ENCODE data around the gene HRG. TPM values are rescaled to one million over a fixed set of nuclear protein-coding genes. Genes with fewer than 3 reads are reported as not detected.

The HRG gene
- total and polyA plus RNA-seq, 2 donors (not counting 3 experiments of a cell fraction or from before 2014, with no cell fraction given) = not detected

GRCh38 chr3:186671051-186671450 lies 5.2 kb downstream of the HRG start:
- DNase-seq (ENCODE audit: low read depth, low spot score) (no peak), FAIRE-seq (no peak)
- Histone ChIP-seq H3K4me3 (replicated peaks in 1 of 3; ENCODE audit: insufficient read depth in 1 of 3, low read depth in 1 of 3, low read length in 3 of 3) (no peak overlapping the region), H3K27ac (ENCODE audit: insufficient read depth, low read depth, low read length) (no peak overlapping the region), H2AFZ (ENCODE audit: low read depth, low read length) (no peak overlapping the region), H3K9me3 (replicated peaks; ENCODE audit: control insufficient read depth, insufficient read depth, low read length) (no peaks in the 10 kb centered on the region), H3K27me3 (ENCODE audit: control insufficient read depth in 2 of 2, insufficient read depth in 2 of 2, low read length in 2 of 2) (peaks cover 2 to 3% of the 10 kb centered on the region in 2 experiments), H4K20me1 (replicated peaks; ENCODE audit: control insufficient read depth, extremely low read depth, insufficient read depth, low read length) (no peaks in the 10 kb centered on the region), H3K9me1 (replicated peaks; ENCODE audit: control insufficient read depth, extremely low read depth, insufficient read depth, low read length) (no peaks in the 10 kb centered on the region), H3K9ac (replicated peaks; ENCODE audit: extremely low read depth, insufficient read depth, low read length) (no peak overlapping the region), H3K36me3 (ENCODE audit: control insufficient read depth in 2 of 2, extremely low read depth in 1 of 2, insufficient read depth in 2 of 2, low read length in 2 of 2) (no peaks in the 10 kb centered on the region), H3K4me2 (ENCODE audit: insufficient read depth, low read length) (no peak overlapping the region), H3K4me1 (ENCODE audit: control insufficient read depth, extremely low read depth, insufficient read depth, low read length) (no peaks in the 10 kb centered on the region), H3K79me2 (ENCODE audit: control insufficient read depth, insufficient read depth, low read length) (no peaks in the 10 kb centered on the region)
- ChIA-PET POLR2A (no interaction called here), CTCF (interaction anchor here (1.3 kb wide), 1 partner anchor 16 kb away, joined by 5 read pairs; no protein-coding TSS in a partner anchor)
- dilution Hi-C loops (cut with MboI; ENCODE audit: extremely low pct_ligation_motif_present, low sequenced_read_pairs) = no loop called here
- intact Hi-C loops (cut with micrococcal nuclease) = no loop called here
- no TSS peak for BruUV-seq (replicated peaks)
- TF ChIP-seq POLR2AphosphoS5 (IDR thresholded peaks at IDR 0.05; ENCODE audit: insufficient read depth, low read depth, low read length) = no peak
- no peak for TF ChIP-seq JUN (IDR thresholded peaks at IDR 0.05; ENCODE audit: borderline replicate concordance, insufficient read depth, insufficient read length, low read depth)
- TF ChIP-seq MAX (IDR thresholded peaks at IDR 0.05; ENCODE audit: insufficient read depth, insufficient read length) = no peak
- TF ChIP-seq MYC (IDR thresholded peaks at IDR 0.05; ENCODE audit: low read depth, low read length) = no peak
- no peak for TF ChIP-seq CTCF (IDR thresholded peaks at IDR 0.05; ENCODE audit: extremely low read depth in 1 of 2, insufficient read depth in 1 of 2, low read depth in 1 of 2, low read length in 2 of 2)

GRCh38 chr3:186678604-186679003 lies 12.8 kb downstream of the HRG start:
- no peak overlapping the region for H3K4me2 ChIP-seq (ENCODE audit: insufficient read depth, low read length)
- H2AFZ ChIP-seq (ENCODE audit: low read depth, low read length) = no peak overlapping the region
- no peaks in the 10 kb centered on the region for H4K20me1 ChIP-seq (replicated peaks; ENCODE audit: control insufficient read depth, extremely low read depth, insufficient read depth, low read length)
- no peak overlapping the region for H3K27ac ChIP-seq (ENCODE audit: insufficient read depth, low read depth, low read length)
- FAIRE-seq (no peak), DNase-seq (ENCODE audit: low read depth, low spot score) (no peak)
- ChIA-PET CTCF (no interaction called here), POLR2A (no interaction called here)
- H3K4me1 ChIP-seq (ENCODE audit: control insufficient read depth, extremely low read depth, insufficient read depth, low read length) = no peaks in the 10 kb centered on the region
- no peaks in the 10 kb centered on the region for H3K9me1 ChIP-seq (replicated peaks; ENCODE audit: control insufficient read depth, extremely low read depth, insufficient read depth, low read length)
- H3K79me2 ChIP-seq (ENCODE audit: control insufficient read depth, insufficient read depth, low read length) = no peaks in the 10 kb centered on the region
- no TSS peak for BruUV-seq (replicated peaks)
- no peak overlapping the region for H3K9ac ChIP-seq (replicated peaks; ENCODE audit: extremely low read depth, insufficient read depth, low read length)
- H3K27me3 ChIP-seq (ENCODE audit: control insufficient read depth in 2 of 2, insufficient read depth in 2 of 2, low read length in 2 of 2) = peaks cover 3 to 5% of the 10 kb centered on the region in 2 experiments
- intact Hi-C loops (cut with micrococcal nuclease) = no loop called here
- no peak for TF ChIP-seq POLR2AphosphoS5 (IDR thresholded peaks at IDR 0.05; ENCODE audit: insufficient read depth, low read depth, low read length)
- TF ChIP-seq EZH2 (IDR thresholded peaks at IDR 0.05; ENCODE audit: borderline replicate concordance, low read depth, low read length, severe bottlenecking) = no peak
- TF ChIP-seq CTCF (IDR thresholded peaks at IDR 0.05; ENCODE audit: extremely low read depth in 1 of 2, insufficient read depth in 1 of 2, low read depth in 1 of 2, low read length in 2 of 2) = no peak
- TF ChIP-seq MAX (IDR thresholded peaks at IDR 0.05; ENCODE audit: insufficient read depth, insufficient read length) = no peak
- no peak for TF ChIP-seq POLR2A (IDR thresholded peaks at IDR 0.05; ENCODE audit: low read depth, low read length)
- dilution Hi-C loops (cut with MboI; ENCODE audit: extremely low pct_ligation_motif_present, low sequenced_read_pairs) = no loop called here
- H3K36me3 ChIP-seq (ENCODE audit: control insufficient read depth in 2 of 2, extremely low read depth in 1 of 2, insufficient read depth in 2 of 2, low read length in 2 of 2) = no peaks in the 10 kb centered on the region
- H3K9me3 ChIP-seq (replicated peaks; ENCODE audit: control insufficient read depth, insufficient read depth, low read length) = no peaks in the 10 kb centered on the region
- no peak overlapping the region for H3K4me3 ChIP-seq (replicated peaks in 1 of 3; ENCODE audit: insufficient read depth in 1 of 3, low read depth in 1 of 3, low read length in 3 of 3)

Measured in endothelial cell of umbilical vein (primary cell).